GM18511 (cell line): ENCODE results near the gene ZFYVE28.

Experiments used
- ATAC-seq: cut with Tn5 transposase; IDR thresholded peaks from one replicate; pipeline ENCODE4 v1.9.1; 2021; ENCODE audit warnings: mild to moderate bottlenecking, moderate library complexity; ENCODE audit not compliant: unreplicated experiment

ZFYVE28 gene

DNA sequence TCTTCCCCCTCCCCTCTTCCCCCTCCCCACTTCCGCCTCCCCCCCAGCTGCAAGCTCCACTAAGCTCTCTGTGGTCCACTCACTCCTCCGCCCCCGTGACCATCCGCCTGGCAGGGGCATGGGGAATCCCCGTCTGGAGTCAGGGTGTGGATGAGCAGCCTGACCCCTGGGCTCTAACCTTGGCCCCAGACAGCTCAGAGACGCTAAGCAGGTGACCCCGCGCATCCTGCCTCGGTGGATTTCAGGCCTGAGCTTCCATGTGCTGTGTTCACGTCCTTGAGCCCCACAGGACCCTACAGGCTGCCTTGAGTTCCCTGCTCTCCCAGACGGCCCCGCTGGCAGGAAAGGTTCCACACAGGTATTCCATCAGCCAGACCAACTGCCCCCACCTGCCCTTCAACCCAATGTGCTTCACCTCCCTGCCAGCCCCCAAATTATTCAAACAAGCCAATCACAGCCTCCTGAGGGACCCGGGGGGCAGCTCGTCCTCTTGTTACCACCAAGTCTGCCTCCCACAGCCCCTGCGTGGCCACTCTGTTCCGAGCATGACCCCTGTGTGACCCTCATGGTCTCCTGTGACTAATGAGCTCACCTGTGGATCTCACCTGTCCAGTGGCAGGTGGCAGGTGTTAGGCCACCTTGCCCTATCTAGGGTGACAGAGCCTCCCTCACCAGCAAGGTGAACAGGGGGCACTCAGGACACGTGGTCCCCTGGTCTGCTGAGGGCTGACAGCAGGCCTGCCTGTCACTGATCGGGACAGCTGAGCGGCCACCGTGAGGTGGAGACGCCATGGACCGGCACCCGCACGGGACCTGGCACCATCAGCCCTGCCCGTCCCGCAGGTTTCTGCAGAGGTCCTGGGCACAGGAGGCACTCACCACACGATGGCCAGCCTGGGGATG is 83.4 kb downstream of the ZFYVE28 start:
- ATAC-seq, result no peak

DNA sequence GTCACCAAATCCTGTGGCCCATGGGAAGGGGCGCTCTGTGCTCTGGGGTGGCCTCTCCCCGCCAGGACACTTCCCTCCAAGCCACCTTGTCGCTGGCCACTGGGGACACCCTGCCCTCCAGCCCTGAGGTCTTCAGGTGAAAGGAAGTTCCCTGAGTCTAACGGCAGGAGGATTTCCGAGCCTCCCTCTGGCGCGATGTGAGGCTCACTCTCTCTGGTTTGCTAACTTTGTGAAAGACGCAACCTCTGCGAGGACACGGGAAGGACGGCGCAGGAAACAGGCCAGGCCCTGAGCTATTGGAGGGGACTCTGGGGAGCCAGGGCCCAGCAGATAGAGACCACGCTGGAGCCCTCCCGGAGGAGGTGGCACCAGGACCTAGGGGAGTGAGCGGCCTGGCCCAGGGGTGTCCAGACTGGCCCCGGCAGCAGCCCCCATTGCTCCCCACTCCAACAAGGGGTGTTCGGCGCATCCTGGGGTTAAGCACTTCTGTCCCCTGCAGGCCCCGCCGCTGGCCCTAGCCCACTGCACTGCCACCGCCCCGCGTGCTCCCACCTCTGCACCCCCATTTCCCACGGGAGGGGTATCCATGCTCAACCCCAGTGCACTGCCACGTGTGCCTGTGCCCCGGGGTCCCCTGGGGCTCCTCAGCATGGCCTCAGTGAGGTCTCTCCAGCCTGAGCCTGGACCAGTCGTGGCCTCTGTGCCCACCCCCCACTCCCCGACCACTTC is 84.4 kb downstream of the ZFYVE28 start:
- no peak for ATAC-seq

DNA sequence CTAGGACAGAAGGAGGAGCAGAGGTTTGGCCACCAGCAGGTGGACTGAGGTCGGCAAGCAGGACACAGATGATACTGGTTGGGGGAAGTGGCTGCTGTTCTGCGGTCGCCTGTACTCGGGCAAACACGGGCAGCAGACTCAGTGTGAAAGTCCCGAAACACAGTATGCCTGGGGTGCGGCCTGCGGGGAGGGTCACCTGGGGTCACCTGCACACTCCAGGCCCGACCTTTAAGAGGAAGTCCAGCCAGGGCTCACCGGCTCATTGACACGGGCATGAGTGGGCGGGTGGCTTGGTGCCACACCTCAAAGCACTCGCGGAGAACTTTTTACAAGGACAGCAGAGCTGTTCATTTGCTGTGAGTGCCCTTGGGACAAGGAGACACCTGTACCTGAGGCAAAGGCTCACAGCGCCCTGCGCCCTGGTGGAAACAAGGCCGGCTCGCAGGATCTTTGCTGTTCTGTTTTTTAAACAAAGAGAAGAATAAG is 85.0 kb downstream of the ZFYVE28 start:
- ATAC-seq, result peak; percentile 91

DNA sequence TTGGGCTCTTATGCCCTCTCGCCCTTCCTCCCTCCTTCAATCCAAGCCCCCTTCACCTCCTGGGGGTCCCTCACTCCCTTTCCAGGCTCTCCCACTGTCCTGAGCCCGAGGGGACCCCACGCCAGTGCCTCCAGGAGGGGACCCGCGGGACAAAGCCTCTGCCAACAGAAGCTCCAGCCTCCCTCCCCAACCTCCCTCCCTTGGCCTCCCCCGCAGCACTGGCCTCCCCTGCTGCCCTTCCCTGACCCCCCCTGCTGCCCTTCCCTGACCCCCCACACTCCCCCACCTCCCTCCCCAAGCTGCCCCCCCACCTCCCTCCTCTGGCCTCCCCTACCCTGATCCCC is 85.5 kb downstream of the ZFYVE28 start:
- ATAC-seq, result no peak

DNA sequence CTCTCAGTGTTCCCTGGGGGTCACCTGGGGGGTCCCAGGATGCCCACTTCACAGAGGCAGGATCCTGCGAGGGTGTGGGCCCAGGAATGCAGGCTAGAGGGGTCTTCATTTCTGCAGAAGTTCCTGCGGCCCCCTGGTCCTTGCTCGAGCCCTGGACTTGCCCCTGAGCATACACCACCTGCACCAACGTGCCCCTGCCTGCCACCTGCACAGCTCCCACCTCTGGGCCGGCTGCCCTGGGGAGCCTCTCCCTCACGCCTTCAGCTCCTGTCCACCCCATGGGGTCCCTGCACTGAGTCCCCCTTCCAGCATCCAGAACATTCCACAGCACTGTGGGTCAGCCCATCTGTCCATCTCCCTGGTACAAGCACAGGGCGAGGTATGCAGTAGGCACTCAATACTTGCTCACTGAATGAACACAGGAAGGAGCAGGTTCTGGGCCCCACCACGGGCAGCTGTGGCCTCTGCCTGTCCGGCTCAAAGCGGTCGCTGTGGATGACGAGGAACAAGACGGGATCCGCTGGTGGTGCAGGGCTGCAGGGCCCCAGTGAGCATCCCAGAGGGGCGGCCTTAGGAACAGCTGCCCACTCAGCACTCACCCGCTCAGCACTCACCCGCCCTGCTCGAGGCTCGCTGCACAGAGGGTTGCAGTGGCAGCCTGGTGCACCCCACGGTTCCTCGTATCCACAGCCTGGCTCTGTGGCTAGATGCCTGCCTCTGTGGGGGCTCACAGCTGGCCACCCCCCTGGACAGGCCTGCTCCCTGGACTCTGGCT is 86.1 kb downstream of the ZFYVE28 start:
- no peak for ATAC-seq

DNA sequence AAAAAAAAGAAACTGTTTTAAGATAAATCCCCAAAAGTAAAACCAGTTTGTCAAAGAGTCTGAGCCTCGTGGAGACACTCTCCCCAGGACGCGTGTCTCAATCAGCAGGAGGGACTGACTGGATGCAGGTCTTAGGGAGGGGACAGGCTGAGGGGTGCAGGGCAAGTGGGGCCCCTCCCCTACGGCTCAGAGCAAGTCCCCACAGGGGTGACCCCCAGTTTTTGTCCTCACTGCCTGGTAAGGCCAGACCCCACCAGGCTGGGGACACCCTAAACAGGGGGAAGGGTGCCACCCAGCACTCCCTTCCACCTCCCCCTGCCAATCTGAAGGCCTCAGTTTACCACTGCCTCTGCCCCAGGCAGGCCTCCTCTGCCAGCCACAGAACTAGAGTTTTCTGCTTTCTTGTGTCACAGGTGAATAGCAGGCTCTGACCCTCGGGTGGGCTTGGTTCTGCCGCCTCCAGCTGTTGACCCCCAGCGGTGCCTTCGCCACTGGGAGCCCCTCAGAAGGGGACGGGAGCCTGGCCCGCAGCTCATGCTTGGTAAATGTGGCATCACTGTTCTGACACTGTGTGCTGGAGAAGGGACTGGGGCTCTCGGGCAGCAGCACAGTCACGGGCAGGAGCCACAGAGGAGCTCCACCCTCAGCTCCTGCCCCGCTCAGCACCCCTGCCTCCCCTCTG is 86.8 kb downstream of the ZFYVE28 start:
- ATAC-seq, result no peak

DNA sequence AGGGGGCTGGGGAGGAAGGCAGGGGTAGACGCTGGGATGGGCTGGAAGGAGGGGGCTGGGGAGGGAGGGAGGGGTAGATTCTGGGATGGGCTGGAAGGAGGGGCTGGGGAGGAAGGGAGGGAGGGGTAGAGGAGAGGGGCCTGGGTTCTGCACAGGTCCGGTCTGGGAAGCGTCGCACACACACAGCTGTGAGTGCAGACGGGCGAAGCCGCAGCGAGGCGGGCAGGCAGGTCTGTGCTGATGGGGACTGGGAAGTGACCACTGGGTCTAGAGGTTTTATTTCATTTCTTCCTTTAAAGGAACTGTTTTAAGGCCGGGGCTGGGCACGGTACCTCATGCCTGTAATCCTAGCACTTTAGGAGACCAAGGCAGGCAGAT is 87.4 kb downstream of the ZFYVE28 start:
- ATAC-seq, result no peak

DNA sequence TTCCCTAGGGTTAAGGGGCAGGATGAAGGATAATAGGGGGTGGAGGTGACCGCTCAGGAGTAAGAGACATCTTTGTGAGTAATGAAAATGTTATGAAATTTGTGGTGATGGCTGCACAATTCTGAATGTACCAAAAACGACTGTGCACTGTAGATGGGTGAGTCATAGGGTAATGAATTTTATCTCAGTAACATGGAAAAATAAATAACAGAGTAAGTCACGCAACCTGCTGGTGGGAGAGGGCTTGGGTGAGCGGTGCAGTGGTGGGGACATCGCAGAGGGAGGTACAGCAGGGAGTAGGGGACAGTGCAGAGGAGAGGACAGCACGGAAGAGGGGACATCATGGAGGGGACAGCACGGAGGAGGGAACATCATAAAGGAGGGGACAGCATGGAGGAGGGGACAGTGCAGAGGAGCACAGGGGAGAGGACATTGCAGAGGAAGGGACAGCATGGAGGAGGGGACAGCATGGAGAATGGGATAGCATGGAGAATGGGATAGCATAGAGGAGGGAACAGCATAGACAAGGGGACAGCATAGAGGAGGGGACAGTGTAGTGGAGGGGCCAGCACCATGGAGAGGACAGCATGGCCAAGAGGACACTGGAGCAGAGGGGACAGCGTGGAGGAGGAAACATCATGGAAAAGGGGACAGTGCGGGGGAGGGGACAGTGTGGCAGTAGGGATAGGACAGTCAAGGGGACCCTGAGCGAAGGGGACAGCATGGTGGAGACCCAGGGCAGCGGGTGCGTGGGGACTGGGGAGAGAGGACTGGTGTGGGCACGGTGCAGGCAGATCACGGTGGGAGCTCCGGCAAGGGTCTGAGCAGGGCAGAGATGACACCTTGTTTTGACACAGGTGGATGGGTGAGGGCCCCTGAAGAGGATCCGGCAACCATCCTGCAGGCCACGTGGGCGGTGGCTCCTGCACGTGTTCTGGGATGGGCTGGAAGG is 88.1 kb downstream of the ZFYVE28 start:
- no peak for ATAC-seq

DNA sequence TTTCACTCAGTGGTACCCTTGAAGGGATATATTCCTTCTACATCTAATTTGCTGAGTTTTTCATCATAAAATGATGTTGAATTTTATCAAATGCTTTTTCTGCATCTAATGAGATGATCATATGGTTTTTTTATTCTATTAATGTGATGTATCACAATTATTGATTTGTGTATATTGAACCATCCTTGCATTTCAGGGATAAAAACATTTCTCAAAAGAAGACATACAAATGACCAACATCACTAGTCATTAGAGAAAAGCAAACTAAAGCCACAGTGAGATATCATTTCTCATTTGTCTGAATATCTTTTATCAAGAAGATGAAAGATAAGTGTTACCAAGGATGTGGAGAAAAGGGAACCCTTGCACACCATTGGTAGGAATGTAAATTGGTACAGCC is 90.9 kb downstream of the ZFYVE28 start:
- no peak for ATAC-seq

DNA sequence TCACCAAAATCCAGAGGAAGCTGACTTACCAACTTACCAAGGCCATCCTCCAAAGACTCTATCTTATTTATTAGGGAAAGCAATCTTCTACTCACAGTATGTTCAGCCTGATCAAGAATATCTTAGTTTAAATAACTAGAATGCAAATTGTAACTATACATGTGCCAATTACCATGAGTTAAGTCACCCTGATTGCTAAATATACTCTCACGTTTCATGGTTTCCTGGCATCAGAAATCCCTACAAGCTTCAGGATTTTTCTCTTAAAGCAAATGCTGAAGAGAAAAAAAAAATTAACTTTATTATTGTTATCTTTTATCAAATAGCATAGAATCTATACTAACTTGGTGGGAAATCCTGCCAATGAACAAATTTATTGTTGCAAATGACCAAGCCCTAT is 93.6 kb downstream of the ZFYVE28 start:
- ATAC-seq, result no peak

DNA sequence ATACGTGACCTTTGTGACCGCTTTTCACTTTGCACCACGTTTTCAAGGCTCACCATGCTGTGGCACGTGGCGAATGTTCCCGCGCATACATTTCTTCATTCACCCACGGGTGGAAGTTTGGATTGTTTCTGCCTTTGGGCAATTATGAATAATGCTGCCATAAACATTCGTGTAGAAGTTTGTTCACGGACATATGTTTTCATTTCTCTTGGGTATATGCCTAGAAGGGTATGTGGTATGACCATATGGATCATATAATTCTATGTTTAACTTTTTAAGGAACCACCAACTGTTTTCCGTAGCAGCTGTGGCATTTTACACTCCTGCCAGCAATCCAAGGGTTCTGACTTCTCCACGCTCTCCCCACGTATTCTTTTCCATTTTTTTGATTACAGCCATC is 95.6 kb downstream of the ZFYVE28 start:
- no peak for ATAC-seq

DNA sequence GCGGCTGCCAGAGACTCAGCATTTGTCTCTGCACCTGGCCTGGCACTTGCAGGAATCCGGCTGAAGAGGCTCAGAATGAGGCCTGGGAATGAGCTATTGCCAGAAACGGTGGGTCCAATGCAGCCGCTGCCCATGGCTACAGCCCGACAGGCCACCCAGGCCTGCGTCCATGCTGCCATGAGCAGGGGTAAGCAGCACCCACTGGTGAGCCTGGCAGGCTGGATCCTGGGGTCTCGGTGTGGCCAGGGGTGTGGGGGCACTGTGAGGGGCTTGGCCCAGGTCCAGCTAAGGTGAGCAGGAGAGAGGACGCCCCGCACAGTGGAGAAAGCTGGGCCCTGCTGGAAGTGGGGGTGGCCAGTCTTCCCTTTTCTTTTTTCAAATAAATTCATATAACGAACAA is 96.2 kb downstream of the ZFYVE28 start:
- ATAC-seq, result no peak

DNA sequence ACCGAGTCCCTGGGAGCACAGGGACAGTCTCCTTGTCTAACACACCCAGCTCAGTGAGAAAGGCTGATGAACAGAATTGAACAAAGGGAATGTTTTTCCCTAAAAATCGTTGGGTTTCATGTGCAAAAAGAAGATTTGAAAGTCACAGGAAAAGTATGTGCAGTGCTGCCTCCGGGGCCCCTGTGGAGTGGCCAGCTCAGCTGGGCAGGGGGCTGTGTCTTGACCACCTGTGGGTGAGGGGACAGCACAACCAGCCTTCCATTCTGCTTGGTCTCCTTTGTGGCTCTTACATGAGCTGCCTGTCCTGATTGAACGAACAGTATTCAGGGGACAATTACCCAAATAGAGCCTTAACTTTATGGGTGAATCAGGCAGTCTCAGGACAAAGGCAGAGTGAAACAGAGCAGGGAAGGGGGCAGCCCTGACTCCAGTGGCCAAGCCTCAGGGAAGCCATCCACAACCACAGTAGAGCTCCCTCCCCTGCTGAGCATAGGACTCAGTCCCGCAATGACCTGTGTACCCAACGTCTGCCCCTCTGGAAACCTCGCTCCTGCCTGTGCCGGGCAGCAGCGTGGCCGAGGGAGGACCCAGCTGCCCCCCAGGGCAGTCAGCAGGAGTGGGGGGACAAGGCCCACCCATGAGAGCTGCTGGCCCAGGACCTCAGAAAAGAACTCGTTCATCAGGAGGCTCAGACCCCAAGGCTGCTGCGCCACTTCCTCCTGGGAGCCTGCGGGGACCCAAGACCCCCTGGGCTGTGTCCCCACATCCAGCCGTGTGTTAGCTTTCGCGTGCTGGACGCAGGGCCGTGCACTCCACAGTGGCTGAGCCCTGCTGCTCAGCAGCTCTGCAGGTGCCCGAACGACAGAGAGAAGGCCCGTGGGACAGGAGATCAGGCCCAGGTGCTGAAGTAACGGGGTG is 96.9 kb downstream of the ZFYVE28 start:
- no peak for ATAC-seq

DNA sequence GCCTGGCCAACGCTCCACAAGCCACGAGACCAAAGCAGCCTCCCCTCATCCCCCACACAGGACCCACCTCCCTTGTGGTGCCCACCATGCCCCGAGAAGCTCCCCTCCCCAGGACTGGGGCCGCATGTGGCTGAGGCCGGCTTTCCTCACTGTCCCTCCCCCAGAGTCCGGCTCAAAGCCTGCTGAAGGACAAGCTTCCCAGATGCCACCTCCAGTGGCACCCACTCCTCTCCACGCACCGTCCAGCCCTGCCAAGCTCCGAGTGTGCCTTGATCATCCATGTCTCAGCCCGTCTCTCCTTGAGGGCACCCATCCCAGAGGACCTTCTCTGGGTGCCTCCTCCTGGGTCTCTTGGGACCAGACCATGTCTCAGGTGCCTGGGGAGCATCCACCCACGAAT is 97.7 kb downstream of the ZFYVE28 start:
- ATAC-seq, result no peak

DNA sequence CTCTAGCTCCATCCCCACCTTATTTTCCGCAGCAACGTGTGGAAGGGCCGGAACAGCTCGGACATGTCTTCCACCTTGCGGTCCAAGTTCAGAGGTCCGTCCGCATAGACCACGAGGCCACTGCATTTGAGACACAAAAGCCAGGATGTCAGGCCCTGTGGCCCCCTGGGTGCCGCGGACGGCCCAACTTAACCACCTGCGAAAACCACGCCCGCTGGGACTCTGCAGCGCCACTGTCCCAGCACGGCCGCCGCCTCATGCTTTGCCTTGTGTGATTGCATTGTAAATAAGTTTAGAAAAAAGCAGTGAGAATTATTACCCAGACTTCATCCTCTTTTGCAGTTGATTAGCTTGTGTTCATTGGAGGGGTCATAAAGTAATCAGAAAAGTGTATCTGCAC is 98.3 kb downstream of the ZFYVE28 start:
- ATAC-seq, result no peak

DNA sequence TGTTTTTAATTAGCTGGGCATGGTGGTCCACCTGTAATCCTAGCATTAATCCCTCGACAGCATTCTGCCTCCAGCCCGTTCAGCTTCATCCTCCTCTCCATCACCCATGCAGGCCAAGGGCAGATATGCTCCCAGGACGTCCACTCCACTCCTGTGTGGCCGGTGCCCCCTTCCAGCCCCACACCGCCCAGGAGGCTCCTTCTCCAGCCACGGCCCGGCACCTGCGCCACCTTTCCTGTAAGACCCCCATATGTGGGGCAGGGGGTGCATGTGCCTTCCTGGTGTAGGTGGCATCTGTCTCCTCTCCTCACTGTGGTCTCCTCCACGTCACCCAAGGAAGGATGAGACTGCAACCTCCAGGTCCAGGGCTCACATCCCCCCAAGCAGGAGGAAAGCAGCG is 99.6 kb downstream of the ZFYVE28 start:
- no peak for ATAC-seq

DNA sequence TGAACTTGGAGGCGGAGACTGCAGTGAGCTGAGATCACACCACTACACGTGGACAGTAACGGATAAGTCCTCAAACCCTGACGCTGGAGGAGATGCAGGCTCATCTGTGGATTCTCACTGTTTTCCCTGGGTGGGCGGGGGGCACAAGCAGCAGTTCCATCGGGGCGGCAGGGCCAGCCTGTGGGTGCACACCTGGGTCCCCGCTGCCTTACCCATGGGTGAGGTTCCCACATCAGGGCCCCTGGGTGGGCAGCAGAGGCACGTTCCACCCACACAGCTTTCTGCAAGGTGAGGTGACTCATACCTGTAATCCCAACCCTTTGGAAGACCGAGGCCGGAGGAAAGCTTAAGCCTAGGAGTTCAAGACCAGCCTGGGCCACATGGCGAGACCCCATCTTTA is 100.0 kb downstream of the ZFYVE28 start:
- no peak for ATAC-seq

DNA sequence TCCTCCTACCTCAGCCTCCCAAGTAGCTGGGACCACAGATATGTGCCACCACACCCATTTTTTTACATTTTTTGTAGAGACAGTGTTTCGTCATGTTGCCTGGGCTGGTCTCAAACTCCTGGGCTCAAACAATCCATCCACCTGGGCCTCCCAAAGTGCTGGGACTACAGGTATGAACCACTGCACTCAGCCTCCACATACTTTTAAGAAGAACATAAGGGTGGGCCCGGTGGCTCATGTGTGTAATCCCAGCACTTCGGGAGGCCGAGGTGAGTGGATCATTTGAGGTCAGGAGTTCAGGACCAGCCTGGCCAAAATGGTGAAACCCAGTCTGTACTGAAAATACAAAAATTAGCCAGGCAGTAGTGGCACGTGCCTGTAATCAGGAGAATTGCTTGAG is 105.1 kb downstream of the ZFYVE28 start:
- no peak for ATAC-seq
